Caco-2 (cell line): ENCODE data around the gene CITED2. TPM values are rescaled to one million over a fixed set of nuclear protein-coding genes. Genes with fewer than 3 reads are reported as not detected.

ENCODE experiments used
- Bru-seq: library from RNA; stranded (reverse); fragments of 400-500 nt; gene quantifications from one replicate; lab custom pipeline; 2021; lab: Mats Ljungman, UMichigan
- BruChase-seq, 2 experiments: library from RNA; stranded (reverse); fragments of 400-500 nt; gene quantifications; one replicate each; lab custom pipeline; 2021; lab: Mats Ljungman, UMichigan
- BruUV-seq: library from RNA; stranded (reverse); fragments of 400-500 nt; replicated peaks from 2 replicates; lab custom pipeline; 2021; lab: Mats Ljungman, UMichigan
- CTCF ChIA-PET: fragments of 300-600 bp; sonication (Branson Sonifier 250); formaldehyde crosslinking; loops from one replicate; lab custom pipeline; 2022; ENCODE audit warnings: antibody characterized with exemption; lab: Charles Lee
- POLR2A ChIA-PET: fragments of 300-600 bp; sonication (Branson Sonifier 250); formaldehyde crosslinking; loops from one replicate; lab custom pipeline; 2022; ENCODE audit warnings: antibody characterized with exemption; lab: Charles Lee
- DNase-seq, 2 experiments: peaks; one replicate each; pipeline versions ENCODE4 v3.0.0 to v3.0.0-alpha.2; 2020 to 2022
- H3K27me3 ChIP-seq: replicated peaks from 2 replicates; pipeline ENCODE4 v1.6.0; 2011; ENCODE audit warnings: low read length; ENCODE audit not compliant: control insufficient read depth, insufficient read depth
- H3K36me3 ChIP-seq: 2 replicates; pipeline ENCODE4 v1.5.1; 2011; ENCODE audit warnings: low read length; ENCODE audit not compliant: control insufficient read depth, insufficient read depth
- H3K4me1 ChIP-seq: fragments of 250-450 bp; sonication (Bioruptor Pico); 2 replicates; pipeline ENCODE4 v1.5.1; 2020; ENCODE audit warnings: mild to moderate bottlenecking
- H3K4me3 ChIP-seq: 2 replicates; pipeline ENCODE4 v1.5.1; 2011; ENCODE audit warnings: low read depth, mild to moderate bottlenecking, control low read depth, low read length
- H3K9me3 ChIP-seq: fragments of 250-450 bp; sonication (Bioruptor Pico); 2 replicates; pipeline ENCODE4 v1.5.1; 2020; ENCODE audit warnings: mild to moderate bottlenecking, moderate library complexity
- H3K27ac Mint-ChIP-seq: one replicate; pipeline ENCODE4 v1.8.0; 2022; ENCODE audit warnings: mixed read lengths; ENCODE audit not compliant: unreplicated experiment
- H3K27me3 Mint-ChIP-seq: one replicate; pipeline ENCODE4 v1.8.0; 2022; ENCODE audit warnings: mixed read lengths; ENCODE audit not compliant: insufficient read depth, unreplicated experiment
- H3K36me3 Mint-ChIP-seq: one replicate; pipeline ENCODE4 v1.8.0; 2022; ENCODE audit warnings: mild to moderate bottlenecking, mixed read lengths; ENCODE audit not compliant: insufficient read depth, unreplicated experiment
- H3K4me1 Mint-ChIP-seq: one replicate; pipeline ENCODE4 v1.8.0; 2022; ENCODE audit warnings: low read depth, mixed read lengths; ENCODE audit not compliant: unreplicated experiment
- H3K4me3 Mint-ChIP-seq: one replicate; pipeline ENCODE4 v1.8.0; 2022; ENCODE audit warnings: mild to moderate bottlenecking, moderate library complexity, mixed read lengths; ENCODE audit not compliant: unreplicated experiment
- H3K9me3 Mint-ChIP-seq: one replicate; pipeline ENCODE4 v1.8.0; 2022; ENCODE audit warnings: mixed read lengths; ENCODE audit not compliant: unreplicated experiment
- CTCF ChIP-seq, 2 experiments: fragments of 200-600 bp in 1 of 2; IDR thresholded peaks; 1 replicate in 1 of 2; 2 replicates in 1 of 2; pipeline versions ENCODE4 v1.5.1 to v1.8.0; 2011 to 2022; ENCODE audit warnings: antibody characterized with exemption in 1 of 2, control low read depth in 1 of 2, inconsistent platforms in 1 of 2, low read depth in 1 of 2, low read length in 1 of 2, mild to moderate bottlenecking in 1 of 2, moderate library complexity in 1 of 2; ENCODE audit not compliant: insufficient read depth in 1 of 2, severe bottlenecking in 1 of 2, unreplicated experiment in 1 of 2
- intact Hi-C: fragments of 100-400 bp; cut with micrococcal nuclease; formaldehyde crosslinking; loops from one replicate; pipeline ENCODE4 v1.10.0; 2022; ENCODE audit not compliant: unreplicated experiment
- long read RNA-seq: library from polyadenylated mRNA; stranded (forward); transcript quantifications from one replicate; pipeline ENCODE4 v2.0.0, GENCODE V29; 2022
- total RNA-seq: library from RNA; stranded (reverse); gene quantifications from 2 replicates; pipeline ENCODE4 v1.2.3, GENCODE V29; 2022

CITED2 gene, protein sequence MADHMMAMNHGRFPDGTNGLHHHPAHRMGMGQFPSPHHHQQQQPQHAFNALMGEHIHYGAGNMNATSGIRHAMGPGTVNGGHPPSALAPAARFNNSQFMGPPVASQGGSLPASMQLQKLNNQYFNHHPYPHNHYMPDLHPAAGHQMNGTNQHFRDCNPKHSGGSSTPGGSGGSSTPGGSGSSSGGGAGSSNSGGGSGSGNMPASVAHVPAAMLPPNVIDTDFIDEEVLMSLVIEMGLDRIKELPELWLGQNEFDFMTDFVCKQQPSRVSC
- 78.0 and 78.6 TPM in 2 replicates for total RNA-seq
- percentile 95 among the genes with signal in this experiment for Bru-seq, nascent RNA
- percentile 93 among the genes with signal in this experiment for BruChase-seq, experiment 1, labeled RNA remaining after a 2-hour chase
- percentile 78 among the genes with signal in this experiment for BruChase-seq, experiment 2, labeled RNA remaining after a 6-hour chase
- long read RNA-seq, transcript CITED2-201 (2 exons, 2,354 nt) = major isoform, 8 of 10 reads
- long read RNA-seq, partial matches to known transcripts = 2 of 10 reads
- long read RNA-seq, other reads (novel, unspliced or antisense) = 0 of 10 reads

DNA sequence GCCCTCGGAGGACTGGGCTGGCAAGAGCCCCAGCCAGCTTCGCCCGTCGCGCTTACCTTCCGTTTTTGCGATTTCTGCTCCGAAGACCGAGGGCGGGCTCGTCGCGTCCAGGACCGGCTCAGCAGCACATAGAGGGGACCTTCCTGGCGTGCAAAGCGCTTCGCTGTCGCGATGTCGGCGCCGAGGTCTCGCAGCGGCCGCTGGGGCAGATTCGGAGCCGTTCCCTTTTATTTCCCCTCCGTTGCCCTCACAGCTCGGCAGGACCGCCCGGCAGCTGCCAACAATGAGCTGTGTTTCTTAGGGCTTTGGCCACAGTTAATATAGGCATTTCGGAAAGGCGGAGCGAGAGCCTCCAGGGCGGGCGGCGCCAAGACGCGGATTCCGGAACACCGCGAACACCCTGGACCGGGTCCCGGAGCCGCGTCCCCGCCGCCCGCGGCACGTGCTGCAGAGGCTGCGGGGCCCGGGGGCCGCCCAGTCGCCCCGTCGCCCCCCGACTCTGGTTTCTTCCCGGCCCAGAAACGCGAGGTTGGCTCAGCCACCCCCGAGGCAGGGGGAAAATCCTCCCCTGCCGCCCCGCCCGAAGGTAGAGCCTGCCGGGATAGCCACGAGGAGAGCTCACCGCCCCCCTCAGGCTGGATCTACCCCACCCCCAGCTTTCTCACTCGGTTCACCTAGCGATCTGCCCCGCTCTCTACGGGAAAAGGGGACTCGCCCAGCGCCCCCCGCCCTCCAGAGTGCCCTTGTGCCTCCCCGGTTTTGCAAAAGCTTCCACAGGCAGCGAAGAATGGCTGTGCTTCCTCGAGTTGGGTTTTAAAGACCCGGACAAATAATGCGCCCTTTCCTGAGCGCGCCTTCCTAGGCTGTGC lies at the start of gene CITED2:
CITED2 (minus strand) TSS at position 292 of the 869 bp plus-strand sequence. CDS start 704 bp downstream, outside the sequence.
- H3K27ac Mint-ChIP-seq = peak within 1 kb of the TSS; percentile 95
- H3K4me1 ChIP-seq = peaks cover 50% of the 10 kb centered on the region
- peak within 1 kb of the TSS; percentile 90 for H3K4me3 ChIP-seq
- H3K9me3 Mint-ChIP-seq = no peaks in the 10 kb centered on the region
- peak within 1 kb of the TSS; percentile 99 for H3K4me3 Mint-ChIP-seq
- BruUV-seq = no TSS peak
- H3K27me3 ChIP-seq = no peaks in the 10 kb centered on the region
- H3K36me3 ChIP-seq = peaks cover 3% of the 10 kb centered on the region; the same call in 1 of the 2 replicates
- TF ChIP-seq CTCF (IDR thresholded peaks at IDR 0.05; ENCODE audit: insufficient read depth in 1 of 2, low read depth in 1 of 2, low read length in 1 of 2, severe bottlenecking in 1 of 2, unreplicated experiment in 1 of 2) = no peak
- peaks cover 41% of the 10 kb centered on the region for H3K4me1 Mint-ChIP-seq
- H3K9me3 ChIP-seq = no peaks in the 10 kb centered on the region
- DNase-seq = peak; percentile 91 to 96
- intact Hi-C loops = loop anchor here (1.0 to 5.0 kb wide), 12 partner anchors 58 to 733 kb away; no protein-coding TSS in a partner anchor
- peaks cover 64% of the 10 kb centered on the region for H3K36me3 Mint-ChIP-seq
- H3K27me3 Mint-ChIP-seq = no peaks in the 10 kb centered on the region
- POLR2A ChIA-PET = interaction anchor here (0.5 to 2.1 kb wide), 30 partner anchors 12 to 1320 kb away, joined by 3 to 19 read pairs (median 4); no protein-coding TSS in a partner anchor
- CTCF ChIA-PET = interaction anchor here (0.6 to 1.9 kb wide), 11 partner anchors 10 to 622 kb away, joined by 3 to 11 read pairs (median 4); no protein-coding TSS in a partner anchor

DNA sequence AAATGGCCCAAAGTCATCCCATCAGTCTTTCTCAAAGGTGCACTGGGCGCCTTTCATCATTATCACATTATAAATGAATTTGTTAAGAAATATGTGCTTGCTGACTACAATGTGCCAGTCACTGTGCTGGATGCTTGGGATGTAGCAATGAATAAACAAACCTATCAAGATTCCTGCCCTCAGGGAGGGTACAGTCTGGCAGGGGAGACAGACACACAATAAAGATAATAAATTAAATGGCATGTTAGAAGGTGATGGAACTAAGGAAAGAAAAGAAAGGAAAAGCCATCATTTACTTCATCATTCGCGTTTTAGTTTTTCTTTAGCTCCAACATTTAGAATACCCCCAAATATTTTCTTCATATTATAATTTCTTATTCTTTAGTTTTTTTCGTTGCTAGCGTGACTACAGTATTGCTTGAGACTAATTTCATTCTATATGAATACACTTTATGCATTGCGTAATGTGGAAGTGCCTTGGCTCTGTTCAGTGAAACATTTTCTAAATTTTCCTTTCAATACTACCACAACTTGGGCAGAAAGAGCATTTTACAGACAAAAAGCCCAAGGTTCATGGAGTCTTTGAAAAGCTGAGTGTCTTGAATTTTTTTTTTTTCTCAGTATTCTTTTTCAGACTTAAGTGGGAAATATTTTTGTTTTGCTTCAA lies 48.7 kb upstream of the CITED2 start:
- Histone ChIP-seq H3K36me3 (no peaks in the 10 kb centered on the region), H3K4me3 (no peak overlapping the region), H3K27me3 (no peaks in the 10 kb centered on the region), H3K4me1 (no peaks in the 10 kb centered on the region), H3K9me3 (no peaks in the 10 kb centered on the region)
- no peak for DNase-seq
- POLR2A ChIA-PET = no interaction called here
- CTCF ChIA-PET = no interaction called here
- no peaks in the 10 kb centered on the region for H3K36me3 Mint-ChIP-seq
- H3K4me1 Mint-ChIP-seq = peaks cover 9% of the 10 kb centered on the region
- H3K9me3 Mint-ChIP-seq = no peaks in the 10 kb centered on the region
- TF ChIP-seq CTCF (IDR thresholded peaks at IDR 0.05; ENCODE audit: insufficient read depth in 1 of 2, low read depth in 1 of 2, low read length in 1 of 2, severe bottlenecking in 1 of 2, unreplicated experiment in 1 of 2) = no peak
- intact Hi-C loops = no loop called here
- no TSS peak for BruUV-seq
- no peak overlapping the region for H3K4me3 Mint-ChIP-seq
- no peaks in the 10 kb centered on the region for H3K27me3 Mint-ChIP-seq
- H3K27ac Mint-ChIP-seq = no peak overlapping the region
